Measurements from ENCODE around the gene MMP24. TPM values are rescaled to one million over a fixed set of nuclear protein-coding genes. Genes with fewer than 3 reads are reported as not detected.
A peak's percentile ranks its signal among the peaks of the same experiment; 100 is the strongest.

Gene MMP24
- total and polyA plus RNA-seq, 2 experiments from 2014 or later: 2.0 to 27.3 TPM

- TF ChIP-seq ZNF462 (CRISPR knock-in tag; IDR thresholded peaks at IDR 0.05) (no peak), EZH2 (IDR thresholded peaks at IDR 0.05; ENCODE audit: low read depth, unreplicated experiment) (no peak), NANOG (IDR thresholded peaks at IDR 0.05; ENCODE audit: borderline replicate concordance) (no peak), ETS1 (IDR thresholded peaks at IDR 0.05) (no peak)
These were observed 49.9 kb downstream of the MMP24 start (continued) for GRCh38 chr20:35276408-35276807.

GRCh38 chr20:35277127-35277526, 50.6 kb downstream of the MMP24 start:
- no peaks in the 10 kb centered on the region for H3K27me3 ChIP-seq (ENCODE audit: insufficient read depth)
- peaks cover 11% of the 10 kb centered on the region; the same call in 1 of the 2 replicates for H3K4me1 ChIP-seq (ENCODE audit: insufficient read depth)
- H3K79me2 ChIP-seq (replicated peaks; ENCODE audit: insufficient read depth): peaks cover 19% of the 10 kb centered on the region
- ATAC-seq: no peak; the same call in 2 of the 3 replicates
- no peaks in the 10 kb centered on the region for H3K9me2 ChIP-seq (ENCODE audit: insufficient read depth)
- peak overlapping the region; percentile 80 for H3K27ac ChIP-seq (ENCODE audit: low read depth)
- no peak overlapping the region for H2AFZ ChIP-seq
- Mint-ChIP-seq H3K27ac (peak overlapping the region; percentile 96), H3K9me3 (no peaks in the 10 kb centered on the region; the same call in 2 of the 3 replicates), H3K4me3 (peak overlapping the region; percentile 86), H3K27me3 (ENCODE audit: insufficient read depth, low read depth, poor library complexity) (peaks cover 37% of the 10 kb centered on the region), H3K36me3 (ENCODE audit: low read depth) (peaks cover 39% of the 10 kb centered on the region), H3K4me1 (peaks cover 11% of the 10 kb centered on the region; the same call in 2 of the 3 replicates)
- H4K20me1 ChIP-seq (replicated peaks; ENCODE audit: insufficient read depth): 0 out of 2 replicates have a peak, but pooled peaks cover 14% of the 10 kb centered on the region
- no peak for DNase-seq (ENCODE audit: low spot score)
- H3K36me3 ChIP-seq (ENCODE audit: insufficient read depth): peaks cover 8% of the 10 kb centered on the region
- H3K4me2 ChIP-seq: peak overlapping the region; percentile 97
- H3K4me3 ChIP-seq: peak overlapping the region; percentile 83
- H3F3A ChIP-seq (replicated peaks; ENCODE audit: low read depth): peaks cover 36% of the 10 kb centered on the region
- no peak for TF ChIP-seq CTCF (conservative IDR thresholded peaks at IDR 0.05; ENCODE audit: low read depth in 2 of 2)
- no peak for TF ChIP-seq ZNF462 (CRISPR knock-in tag; IDR thresholded peaks at IDR 0.05)
- no peak for TF ChIP-seq ZNF114 (CRISPR knock-in tag; IDR thresholded peaks at IDR 0.05)
- no peak for TF ChIP-seq EZH2 (IDR thresholded peaks at IDR 0.05; ENCODE audit: low read depth, unreplicated experiment)

All from GM23338 (cell line).